Measurements from ENCODE around the gene LAD1. TPM values are rescaled to one million over a fixed set of nuclear protein-coding genes. Genes with fewer than 3 reads are reported as not detected.

Gene LAD1
- total and polyA plus RNA-seq, 10 donors: 0.64 to 4.0 (median 1.8) TPM; not detected in 3

DNA sequence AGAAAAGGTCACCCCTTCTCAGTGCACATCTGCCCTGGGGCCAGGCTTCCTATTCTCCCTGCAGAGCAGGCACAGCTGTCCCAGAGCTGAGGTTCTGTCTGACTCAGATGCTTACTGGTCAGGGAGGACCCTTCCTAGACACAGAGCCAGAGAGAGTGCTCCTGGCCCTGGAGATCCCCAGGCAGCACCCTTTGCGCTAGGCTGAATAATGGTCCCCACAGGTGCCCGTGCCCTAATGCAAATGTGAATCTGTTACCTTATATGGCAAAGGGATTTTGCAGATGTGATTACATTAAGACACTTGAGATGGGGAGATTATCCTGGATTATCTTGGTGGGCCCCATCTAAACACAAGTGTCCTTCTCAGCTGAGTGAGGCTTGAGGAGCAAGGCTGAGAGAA is 25.0 kb upstream of the LAD1 start:
- 81 to 98% (median 88%) methylated on average over 2 of the region's 2 CpGs for WGBS, 5 donors
- Histone ChIP-seq H3K9me3 (no peaks in the 10 kb centered on the region), H3K27me3 (replicated peaks in 1 of 7) (no peaks in the 10 kb centered on the region), H3K27ac (no peak overlapping the region), H3K4me1 (no peaks in the 10 kb centered on the region), H3K36me3 (no peaks in the 10 kb centered on the region), H3K4me3 (no peak overlapping the region)
- intact Hi-C loops (cut with DNase I; ENCODE audit: low total_unique reads): no loop called here
- TF ChIP-seq POLR2A (IDR thresholded peaks at IDR 0.05): no peak
- TF ChIP-seq POLR2AphosphoS5 (IDR thresholded peaks at IDR 0.05): no peak
- TF ChIP-seq, protein P1, sequence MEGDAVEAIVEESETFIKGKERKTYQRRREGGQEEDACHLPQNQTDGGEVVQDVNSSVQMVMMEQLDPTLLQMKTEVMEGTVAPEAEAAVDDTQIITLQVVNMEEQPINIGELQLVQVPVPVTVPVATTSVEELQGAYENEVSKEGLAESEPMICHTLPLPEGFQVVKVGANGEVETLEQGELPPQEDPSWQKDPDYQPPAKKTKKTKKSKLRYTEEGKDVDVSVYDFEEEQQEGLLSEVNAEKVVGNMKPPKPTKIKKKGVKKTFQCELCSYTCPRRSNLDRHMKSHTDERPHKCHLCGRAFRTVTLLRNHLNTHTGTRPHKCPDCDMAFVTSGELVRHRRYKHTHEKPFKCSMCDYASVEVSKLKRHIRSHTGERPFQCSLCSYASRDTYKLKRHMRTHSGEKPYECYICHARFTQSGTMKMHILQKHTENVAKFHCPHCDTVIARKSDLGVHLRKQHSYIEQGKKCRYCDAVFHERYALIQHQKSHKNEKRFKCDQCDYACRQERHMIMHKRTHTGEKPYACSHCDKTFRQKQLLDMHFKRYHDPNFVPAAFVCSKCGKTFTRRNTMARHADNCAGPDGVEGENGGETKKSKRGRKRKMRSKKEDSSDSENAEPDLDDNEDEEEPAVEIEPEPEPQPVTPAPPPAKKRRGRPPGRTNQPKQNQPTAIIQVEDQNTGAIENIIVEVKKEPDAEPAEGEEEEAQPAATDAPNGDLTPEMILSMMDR (IDR thresholded peaks at IDR 0.05 in 8 of 11, conservative IDR thresholded peaks at IDR 0.05 in 3 of 11): no peak
- peak; percentile 50 for DNase-seq

DNA sequence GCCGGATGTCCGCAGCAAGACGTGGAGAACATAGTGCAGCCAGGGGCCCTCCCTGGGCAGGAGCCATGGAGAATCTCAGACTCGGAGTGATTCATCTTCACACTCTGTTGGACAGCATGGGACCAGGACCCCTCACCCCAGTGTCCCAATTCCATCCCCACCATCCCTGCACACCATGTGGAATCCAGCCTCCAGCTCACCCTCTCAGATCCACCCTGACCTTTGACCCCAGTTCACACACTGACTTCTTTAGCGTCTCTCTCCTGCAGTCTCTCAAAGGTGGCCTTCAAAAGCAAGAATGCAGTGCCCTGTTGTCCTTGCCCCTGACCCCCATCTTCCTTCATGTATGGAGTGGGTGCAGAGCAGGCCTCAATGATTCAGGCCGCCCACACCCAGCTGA is 24.5 kb upstream of the LAD1 start:
- Histone ChIP-seq H3K4me1 (no peaks in the 10 kb centered on the region), H3K4me3 (no peak overlapping the region), H3K36me3 (no peaks in the 10 kb centered on the region), H3K9me3 (no peaks in the 10 kb centered on the region), H3K27me3 (replicated peaks in 1 of 7) (no peaks in the 10 kb centered on the region), H3K27ac (no peak overlapping the region)
- no peak for TF ChIP-seq POLR2A (IDR thresholded peaks at IDR 0.05)
- TF ChIP-seq POLR2AphosphoS5 (IDR thresholded peaks at IDR 0.05): no peak
- TF ChIP-seq, protein P1 (IDR thresholded peaks at IDR 0.05 in 8 of 11, conservative IDR thresholded peaks at IDR 0.05 in 3 of 11): no peak
- no peak for DNase-seq
- intact Hi-C loops (cut with DNase I; ENCODE audit: low total_unique reads): no loop called here
- WGBS, 5 donors: 86 to 96% (median 92%) methylated on average over 6 of the region's 6 CpGs

DNA sequence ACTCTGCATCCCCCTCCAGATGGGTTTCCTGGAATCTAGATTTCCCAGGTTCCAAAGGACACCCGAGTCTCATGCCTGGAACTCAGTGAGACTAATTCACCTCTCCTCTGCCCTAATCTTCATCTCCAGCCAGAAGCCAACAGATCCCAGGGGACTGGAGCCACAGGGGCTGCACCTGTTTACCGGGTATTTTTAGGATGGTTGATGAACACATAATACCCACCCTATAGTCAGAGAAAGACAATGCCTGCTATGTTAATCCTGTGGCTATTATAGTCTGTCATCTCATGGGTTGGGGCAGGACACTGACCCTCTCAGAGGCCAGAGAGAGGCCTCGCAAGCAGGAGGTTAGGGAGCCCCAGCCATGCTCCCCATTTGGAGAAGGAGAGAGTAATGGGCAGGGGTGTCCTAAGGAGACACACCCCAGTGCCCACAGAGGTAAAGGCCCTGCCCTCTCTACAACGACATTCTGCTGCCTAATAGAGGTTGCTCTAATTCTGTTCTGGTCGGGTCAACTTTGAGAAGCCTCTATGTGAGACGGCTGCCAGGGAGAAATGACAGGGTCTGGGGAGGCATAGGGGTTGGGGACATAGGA is 23.4 kb upstream of the LAD1 start:
- intact Hi-C loops (cut with DNase I; ENCODE audit: low total_unique reads): no loop called here
- H3K9me3 ChIP-seq: no peaks in the 10 kb centered on the region
- H3K27ac ChIP-seq: no peak overlapping the region
- DNase-seq: peak; percentile 4
- WGBS, 5 donors: 60 to 82% (median 76%) methylated on average over 6 of the region's 6 CpGs
- H3K27me3 ChIP-seq (replicated peaks in 1 of 7): no peaks in the 10 kb centered on the region
- H3K4me3 ChIP-seq: no peak overlapping the region
- no peak for TF ChIP-seq POLR2A (IDR thresholded peaks at IDR 0.05)
- TF ChIP-seq, protein P1 (IDR thresholded peaks at IDR 0.05 in 8 of 11, conservative IDR thresholded peaks at IDR 0.05 in 3 of 11): no peak
- no peak for TF ChIP-seq POLR2AphosphoS5 (IDR thresholded peaks at IDR 0.05)
- H3K4me1 ChIP-seq: no peaks in the 10 kb centered on the region
- no peaks in the 10 kb centered on the region for H3K36me3 ChIP-seq

DNA sequence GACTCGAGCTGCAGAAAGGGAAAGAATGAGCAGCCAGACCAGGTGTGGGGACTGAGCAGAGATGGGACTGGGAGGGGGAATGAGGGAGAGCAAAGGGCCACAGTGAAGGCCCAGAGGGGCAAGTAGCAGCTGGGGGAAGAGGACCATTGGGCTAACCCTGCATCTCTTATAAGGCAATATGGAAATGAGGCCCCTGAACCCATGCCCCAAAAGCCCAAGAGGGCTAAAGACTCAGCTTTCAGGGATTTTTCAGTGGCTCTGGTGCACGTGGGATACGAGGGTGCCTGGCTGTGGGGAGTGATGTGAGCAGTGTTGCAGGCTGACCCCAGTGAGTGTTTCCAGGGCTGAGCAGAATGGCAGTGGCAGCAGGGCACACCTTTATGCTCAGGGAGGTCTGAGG is 22.9 kb upstream of the LAD1 start:
- H3K36me3 ChIP-seq: no peaks in the 10 kb centered on the region
- WGBS, 5 donors: 52 to 73% (median 64%) methylated on average over 3 of the region's 3 CpGs
- H3K27me3 ChIP-seq (replicated peaks in 1 of 7): no peaks in the 10 kb centered on the region
- no peaks in the 10 kb centered on the region for H3K9me3 ChIP-seq
- peak; percentile 19 for DNase-seq
- intact Hi-C loops (cut with DNase I; ENCODE audit: low total_unique reads): no loop called here
- TF ChIP-seq POLR2A (IDR thresholded peaks at IDR 0.05): no peak
- TF ChIP-seq, protein P1 (IDR thresholded peaks at IDR 0.05 in 8 of 11, conservative IDR thresholded peaks at IDR 0.05 in 3 of 11): no peak
- no peak overlapping the region for H3K4me3 ChIP-seq
- H3K27ac ChIP-seq: no peak overlapping the region
- no peaks in the 10 kb centered on the region for H3K4me1 ChIP-seq
